Activated naive CD4-positive, alpha-beta T cell treated with anti-CD3 and anti-CD28 coated beads, Interleukin-2, amount 50 U/mL, for 72 hours (primary cell): ENCODE data around the gene PCDHGA7. TPM values are rescaled to one million over a fixed set of nuclear protein-coding genes. Genes with fewer than 3 reads are reported as not detected.
"Not testable (repeated sequence)": the region's sequence is repeated elsewhere in the genome, so short reads cannot be mapped to it uniquely, and the experiment has no call there.

Experiments
- ATAC-seq, 2 donors: fragments of 150-1000 bp; cut with Tn5 transposase; 2 replicates each; pipeline ENCODE4 v1.10.0; 2021; ENCODE audit warnings: mild to moderate bottlenecking in 2 of 2, moderate library complexity in 2 of 2
- DNase-seq, 2 donors: peaks; one replicate each; pipeline ENCODE4 v3.0.0; 2021 to 2022; ENCODE audit warnings: low spot score in 2 of 2
- H3K27ac Mint-ChIP-seq, 2 donors: one replicate each; pipeline ENCODE4 v1.8.0; 2022; ENCODE audit warnings: mild to moderate bottlenecking in 2 of 2, mixed read lengths in 2 of 2
- H3K36me3 Mint-ChIP-seq, 2 donors: one replicate each; pipeline ENCODE4 v1.8.0; 2022; ENCODE audit warnings: mixed read lengths in 2 of 2
- H3K9me3 Mint-ChIP-seq, 2 donors: one replicate each; pipeline ENCODE4 v1.8.0; 2022; ENCODE audit warnings: mixed read lengths in 2 of 2
- total RNA-seq, 2 donors: library from RNA; stranded (reverse); gene quantifications; one replicate each; pipeline ENCODE4 v1.2.3, GENCODE V29; 2022

PCDHGA7 gene
- not detected for total RNA-seq

DNA sequence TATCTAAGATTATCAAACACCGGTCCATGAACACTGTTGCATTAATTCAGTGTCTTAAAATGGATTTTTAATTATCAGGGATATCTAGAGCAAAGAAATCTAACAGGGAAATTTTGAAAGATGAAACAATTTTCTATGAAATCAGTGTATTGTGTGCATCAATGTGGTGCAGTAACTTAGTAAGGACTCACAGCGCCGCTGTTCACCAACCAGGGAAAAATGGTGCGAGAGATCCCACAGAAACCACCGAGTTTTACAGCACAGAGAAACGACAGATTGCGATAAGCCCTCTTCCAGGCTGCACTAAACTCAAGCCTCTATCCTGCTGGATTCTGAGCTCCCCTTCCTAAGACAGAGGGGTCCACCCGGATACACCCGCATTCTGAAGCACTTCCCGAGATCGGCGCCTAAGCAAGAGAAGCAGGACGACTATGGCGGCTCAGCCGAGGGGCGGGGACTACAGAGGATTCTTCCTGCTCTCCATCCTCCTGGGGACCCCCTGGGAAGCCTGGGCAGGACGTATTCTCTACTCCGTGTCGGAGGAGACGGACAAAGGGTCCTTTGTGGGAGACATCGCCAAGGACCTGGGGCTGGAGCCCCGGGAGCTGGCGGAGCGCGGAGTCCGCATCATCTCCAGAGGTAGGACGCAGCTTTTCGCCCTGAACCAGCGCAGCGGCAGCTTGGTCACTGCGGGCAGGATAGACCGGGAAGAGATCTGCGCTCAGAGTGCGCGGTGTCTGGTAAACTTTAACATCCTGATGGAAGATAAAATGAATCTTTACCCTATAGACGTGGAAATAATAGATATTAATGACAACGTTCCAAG lies at the start of gene PCDHGA7:
Gene PCDHGA7 (plus strand): TSS at position 274 of the 826 bp plus-strand sequence. CDS start 158 bp downstream, at position 432.
- peaks cover 4% of the 10 kb centered on the region in 2 donors for H3K9me3 Mint-ChIP-seq
- DNase-seq (no peak), ATAC-seq (no peak)
- H3K36me3 Mint-ChIP-seq, result peaks cover 30 to 31% of the 10 kb centered on the region in 2 donors
- peak within 1 kb of the TSS in 1 of 2 donors; percentile 44 for H3K27ac Mint-ChIP-seq

DNA sequence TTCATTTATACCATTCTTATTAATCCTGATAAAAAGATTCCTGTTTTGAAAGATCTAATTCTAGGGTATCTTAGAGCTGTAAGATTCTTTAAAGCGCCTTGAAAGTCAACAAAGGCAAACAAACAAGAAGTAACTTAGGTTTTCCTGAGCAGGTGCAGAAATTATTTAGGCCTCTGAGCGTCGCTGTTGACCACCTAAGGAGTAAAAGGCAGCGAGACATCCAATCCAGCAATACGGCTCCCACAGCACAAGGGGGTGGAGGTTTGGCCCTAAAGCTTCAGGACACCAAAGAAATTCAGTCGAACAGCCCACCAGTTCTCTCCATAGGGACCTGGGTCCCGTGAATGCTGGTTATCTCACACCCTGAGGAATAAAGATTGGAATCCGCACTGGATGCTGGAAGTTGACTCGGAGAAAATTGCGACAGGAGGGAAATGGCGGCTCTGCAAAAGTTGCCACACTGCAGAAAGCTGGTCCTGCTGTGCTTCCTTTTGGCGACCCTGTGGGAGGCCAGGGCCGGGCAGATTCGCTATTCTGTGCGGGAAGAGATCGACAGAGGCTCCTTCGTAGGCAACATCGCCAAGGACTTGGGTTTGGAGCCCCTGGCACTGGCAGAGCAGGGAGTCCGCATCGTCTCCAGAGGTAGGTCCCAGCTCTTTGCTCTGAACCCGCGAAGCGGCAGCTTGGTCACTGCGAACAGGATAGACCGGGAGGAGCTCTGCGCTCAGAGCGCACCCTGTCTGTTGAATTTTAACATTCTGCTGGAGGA lies 43.8 kb upstream of the PCDHGA7 start, which contains the start of gene PCDHGA2:
Gene PCDHGA2 (plus strand): TSS at position 223 of the 769 bp plus-strand sequence.
- ATAC-seq (no peak), DNase-seq (no peak)
- no peak within 1 kb of the TSS for H3K27ac Mint-ChIP-seq
- H3K9me3 Mint-ChIP-seq, result peaks cover 37 to 53% of the 10 kb centered on the region in 2 donors
- peaks cover 51 to 65% of the 10 kb centered on the region in 2 donors for H3K36me3 Mint-ChIP-seq

DNA sequence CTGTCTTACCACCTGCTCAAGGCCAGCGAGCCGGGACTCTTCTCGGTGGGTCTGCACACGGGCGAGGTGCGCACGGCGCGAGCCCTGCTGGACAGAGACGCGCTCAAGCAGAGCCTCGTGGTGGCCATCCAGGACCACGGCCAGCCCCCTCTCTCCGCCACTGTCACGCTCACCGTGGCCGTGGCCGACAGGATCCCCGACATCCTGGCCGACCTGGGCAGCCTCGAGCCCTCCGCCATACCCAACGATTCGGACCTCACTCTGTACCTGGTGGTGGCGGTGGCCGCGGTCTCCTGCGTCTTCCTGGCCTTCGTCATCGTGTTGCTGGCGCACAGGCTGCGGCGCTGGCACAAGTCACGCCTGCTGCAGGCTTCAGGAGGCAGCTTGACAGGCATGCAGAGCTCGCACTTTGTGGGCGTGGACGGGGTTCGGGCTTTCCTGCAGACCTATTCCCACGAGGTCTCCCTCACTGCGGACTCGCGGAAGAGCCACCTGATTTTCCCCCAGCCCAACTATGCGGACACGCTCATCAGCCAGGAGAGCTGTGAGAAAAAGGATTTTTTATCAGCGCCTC lies 41.7 kb upstream of the PCDHGA7 start:
- H3K27ac Mint-ChIP-seq, DNase-seq, ATAC-seq: not testable (repeated sequence)
- peaks cover 41 to 45% of the 10 kb centered on the region in 2 donors for H3K9me3 Mint-ChIP-seq
- peaks cover 54 to 79% of the 10 kb centered on the region in 2 donors for H3K36me3 Mint-ChIP-seq

DNA sequence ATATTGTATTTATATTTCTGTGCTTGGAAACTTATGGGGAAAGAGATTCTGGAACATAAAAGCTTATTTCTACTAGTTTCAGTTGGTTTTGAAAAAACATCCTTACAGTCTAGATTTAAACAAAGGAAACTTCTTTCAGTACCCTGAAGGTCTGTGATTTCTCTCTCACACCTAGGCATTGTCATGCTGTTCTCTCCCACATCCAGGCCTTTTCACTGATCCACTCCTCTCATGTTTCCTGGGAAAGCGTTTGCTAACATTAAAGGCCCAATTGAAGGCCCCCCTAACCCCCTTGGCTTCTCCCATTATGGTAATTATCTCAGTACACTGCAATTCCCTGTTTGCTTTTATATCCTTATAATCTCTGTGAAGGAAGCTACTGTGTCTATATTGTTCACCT lies 39.8 kb upstream of the PCDHGA7 start:
- ATAC-seq (no peak), DNase-seq (no peak)
- Mint-ChIP-seq H3K9me3 (peaks cover 42 to 46% of the 10 kb centered on the region in 2 donors), H3K36me3 (peaks cover 63 to 78% of the 10 kb centered on the region in 2 donors), H3K27ac (no peak overlapping the region)

DNA sequence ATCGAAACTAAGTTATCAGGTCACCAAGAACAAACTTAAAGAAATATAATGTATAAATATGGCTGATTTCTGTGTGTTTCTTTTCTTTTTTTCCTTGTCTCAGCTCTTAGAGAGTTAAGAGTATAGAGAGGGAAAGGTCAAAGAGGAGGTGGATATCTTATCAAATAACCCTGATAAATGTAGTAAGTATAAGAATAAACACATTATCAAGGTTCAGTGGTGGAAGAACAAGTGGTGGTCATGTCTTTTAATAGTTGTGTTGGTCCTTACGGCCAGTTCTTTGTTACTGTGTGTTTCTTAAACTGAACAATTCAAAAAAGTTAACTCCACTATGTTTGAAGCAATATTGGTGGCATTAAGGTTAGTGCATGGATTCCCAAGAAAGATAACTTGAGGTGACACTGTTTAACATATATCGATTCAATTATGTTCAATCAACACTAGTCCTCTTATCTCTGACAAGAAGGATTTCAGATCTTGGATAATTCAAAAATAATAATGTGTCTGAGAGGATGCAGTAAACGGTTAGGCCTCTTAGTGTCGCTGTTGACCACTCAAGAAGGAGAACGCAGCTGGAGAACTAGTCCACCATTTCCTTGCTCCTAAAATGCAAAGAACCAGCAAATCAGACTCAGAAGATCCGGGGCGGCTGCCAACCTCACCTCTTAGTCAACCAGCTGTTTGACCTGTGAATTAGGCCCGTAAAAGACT lies 39.1 kb upstream of the PCDHGA7 start, which contains the start of gene PCDHGA3:
Gene PCDHGA3 (plus strand): TSS at position 588 of the 711 bp plus-strand sequence. CDS start 205 bp downstream, outside the sequence.
- Mint-ChIP-seq H3K36me3 (peaks cover 58 to 72% of the 10 kb centered on the region in 2 donors), H3K9me3 (peaks cover 37 to 39% of the 10 kb centered on the region in 2 donors), H3K27ac (no peak within 1 kb of the TSS)
- ATAC-seq (no peak), DNase-seq (peak in 1 of 2 donors; percentile 31)

DNA sequence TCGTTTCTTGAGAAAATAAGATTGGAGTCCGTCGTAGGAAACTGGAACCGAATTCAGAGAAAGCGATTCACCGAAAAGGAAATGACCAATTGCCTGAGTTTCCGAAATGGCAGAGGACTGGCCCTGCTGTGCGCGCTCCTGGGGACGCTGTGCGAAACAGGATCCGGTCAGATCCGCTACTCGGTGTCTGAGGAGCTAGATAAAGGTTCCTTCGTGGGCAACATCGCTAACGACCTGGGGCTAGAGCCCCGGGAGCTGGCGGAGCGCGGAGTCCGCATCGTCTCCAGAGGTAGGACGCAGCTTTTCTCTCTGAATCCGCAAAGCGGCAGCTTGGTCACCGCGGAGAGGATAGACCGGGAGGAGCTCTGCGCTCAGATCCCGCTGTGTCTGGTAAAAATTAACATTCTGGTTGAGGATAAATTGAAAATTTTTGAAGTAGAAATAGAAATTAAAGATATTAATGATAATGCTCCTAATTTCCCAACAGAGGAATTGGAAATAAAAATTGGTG lies 38.5 kb upstream of the PCDHGA7 start:
- H3K9me3 Mint-ChIP-seq, result peaks cover 34 to 37% of the 10 kb centered on the region in 2 donors
- DNase-seq, result no peak
- no peak overlapping the region for H3K27ac Mint-ChIP-seq
- H3K36me3 Mint-ChIP-seq, result peaks cover 52 to 69% of the 10 kb centered on the region in 2 donors
- no peak for ATAC-seq

DNA sequence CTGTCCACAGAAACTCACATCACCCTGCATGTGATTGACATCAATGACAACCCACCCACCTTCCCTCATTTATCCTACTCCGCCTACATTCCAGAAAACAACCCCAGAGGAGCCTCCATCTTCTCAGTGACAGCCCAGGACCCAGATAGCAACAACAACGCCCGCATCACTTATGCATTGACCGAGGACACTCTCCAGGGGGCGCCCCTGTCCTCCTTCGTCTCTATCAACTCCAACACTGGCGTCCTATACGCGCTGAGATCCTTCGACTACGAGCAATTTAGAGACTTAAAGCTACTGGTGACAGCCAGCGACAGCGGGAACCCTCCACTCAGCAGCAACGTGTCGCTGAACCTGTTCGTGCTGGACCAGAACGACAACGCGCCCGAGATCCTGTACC lies 37.2 kb upstream of the PCDHGA7 start:
- peaks cover 47 to 66% of the 10 kb centered on the region in 2 donors for H3K36me3 Mint-ChIP-seq
- DNase-seq (no peak), ATAC-seq (no peak)
- H3K27ac Mint-ChIP-seq, result no peak overlapping the region
- peaks cover 32 to 37% of the 10 kb centered on the region in 2 donors for H3K9me3 Mint-ChIP-seq

DNA sequence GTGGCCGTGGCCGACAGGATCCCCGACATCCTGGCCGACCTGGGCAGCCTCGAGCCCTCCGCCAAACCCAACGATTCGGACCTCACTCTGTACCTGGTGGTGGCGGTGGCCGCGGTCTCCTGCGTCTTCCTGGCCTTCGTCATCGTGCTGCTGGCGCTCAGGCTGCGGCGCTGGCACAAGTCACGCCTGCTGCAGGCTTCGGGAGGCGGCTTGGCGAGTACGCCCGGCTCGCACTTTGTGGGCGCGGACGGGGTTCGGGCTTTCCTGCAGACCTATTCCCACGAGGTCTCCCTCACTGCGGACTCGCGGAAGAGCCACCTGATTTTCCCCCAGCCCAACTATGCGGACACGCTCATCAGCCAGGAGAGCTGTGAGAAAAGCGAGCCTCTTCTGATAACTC lies 36.5 kb upstream of the PCDHGA7 start:
- H3K9me3 Mint-ChIP-seq, result peaks cover 30 to 35% of the 10 kb centered on the region in 2 donors
- DNase-seq, ATAC-seq, H3K27ac Mint-ChIP-seq: not testable (repeated sequence)
- peaks cover 48 to 66% of the 10 kb centered on the region in 2 donors for H3K36me3 Mint-ChIP-seq

DNA sequence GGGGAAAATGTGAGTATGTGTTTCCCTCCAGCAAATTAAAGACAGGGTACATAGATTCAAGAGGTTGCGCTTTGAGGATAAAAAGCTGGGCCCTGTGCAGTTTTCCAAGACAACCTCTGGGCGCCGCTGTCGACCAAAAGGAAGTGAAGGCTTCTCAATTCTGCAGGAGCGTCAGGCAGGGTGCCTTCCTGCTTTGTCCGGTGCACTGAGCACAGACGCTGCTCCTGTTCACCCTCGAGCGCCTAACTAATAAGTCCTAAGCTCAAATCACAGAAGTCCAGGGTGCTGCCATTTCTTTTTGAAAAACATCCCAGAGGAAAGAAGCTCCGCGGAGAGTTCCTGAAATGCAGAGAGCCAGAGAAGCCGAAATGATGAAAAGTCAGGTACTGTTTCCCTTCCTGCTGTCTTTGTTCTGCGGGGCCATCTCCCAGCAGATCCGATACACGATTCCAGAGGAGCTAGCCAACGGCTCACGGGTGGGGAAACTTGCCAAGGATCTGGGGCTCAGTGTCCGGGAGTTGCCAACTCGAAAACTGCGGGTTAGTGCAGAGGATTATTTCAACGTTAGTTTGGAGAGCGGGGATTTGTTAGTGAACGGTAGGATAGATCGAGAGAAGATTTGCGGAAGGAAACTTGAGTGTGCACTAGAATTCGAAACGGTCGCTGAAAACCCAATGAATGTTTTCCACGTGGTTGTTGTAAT lies 32.5 kb upstream of the PCDHGA7 start, which contains the start of gene PCDHGB1:
Gene PCDHGB1 (plus strand): TSS at position 183 of the 703 bp plus-strand sequence. CDS start 162 bp downstream, at position 345.
- Mint-ChIP-seq H3K36me3 (peaks cover 36 to 59% of the 10 kb centered on the region in 2 donors), H3K9me3 (peaks cover 19 to 30% of the 10 kb centered on the region in 2 donors), H3K27ac (no peak within 1 kb of the TSS)
- DNase-seq, result no peak
- ATAC-seq, result no peak

DNA sequence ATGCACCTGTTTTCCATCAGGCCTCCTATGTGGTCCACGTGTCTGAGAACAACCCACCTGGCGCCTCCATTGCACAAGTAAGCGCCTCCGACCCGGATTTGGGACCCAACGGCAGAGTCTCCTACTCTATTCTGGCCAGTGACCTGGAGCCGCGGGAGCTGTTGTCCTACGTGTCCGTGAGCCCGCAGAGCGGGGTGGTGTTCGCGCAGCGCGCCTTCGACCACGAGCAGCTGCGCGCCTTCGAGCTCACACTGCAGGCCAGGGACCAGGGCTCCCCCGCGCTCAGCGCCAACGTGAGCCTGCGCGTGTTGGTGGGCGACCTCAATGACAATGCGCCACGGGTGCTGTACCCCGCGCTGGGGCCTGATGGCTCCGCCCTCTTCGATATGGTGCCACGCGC lies 31.0 kb upstream of the PCDHGA7 start:
- DNase-seq (no peak), ATAC-seq (no peak)
- H3K9me3 Mint-ChIP-seq, result peaks cover 14 to 33% of the 10 kb centered on the region in 2 donors
- no peak overlapping the region for H3K27ac Mint-ChIP-seq
- H3K36me3 Mint-ChIP-seq, result peaks cover 28 to 61% of the 10 kb centered on the region in 2 donors

DNA sequence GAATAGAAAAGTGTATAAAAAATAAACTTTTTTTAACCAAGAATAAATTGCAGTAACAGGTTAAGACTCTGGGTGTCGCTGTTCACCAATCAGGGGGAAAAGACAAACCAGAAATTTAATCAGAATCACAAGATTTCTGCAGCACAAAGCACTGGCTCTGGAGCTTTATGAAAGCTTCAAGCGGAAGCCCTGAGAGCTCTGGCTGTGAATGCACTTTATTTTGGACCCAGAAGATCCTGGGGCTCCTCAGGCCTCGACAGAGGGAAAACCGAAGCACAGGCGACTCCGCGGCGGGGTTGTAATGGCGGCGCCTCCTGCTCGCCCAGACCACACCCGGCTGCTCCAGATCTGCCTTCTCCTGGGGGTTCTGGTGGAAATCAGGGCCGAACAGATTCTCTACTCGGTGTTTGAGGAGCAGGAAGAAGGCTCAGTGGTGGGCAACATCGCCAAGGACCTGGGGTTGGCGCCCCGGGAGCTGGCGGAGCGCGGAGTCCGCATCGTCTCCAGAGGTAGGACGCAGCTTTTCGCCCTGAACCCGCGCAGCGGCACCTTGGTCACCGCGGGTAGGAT lies 27.6 kb upstream of the PCDHGA7 start, which contains the start of gene PCDHGA4:
Gene PCDHGA4 (plus strand): TSS at position 122 of the 570 bp plus-strand sequence. CDS start 87 bp downstream, at position 209.
- ATAC-seq (no peak), DNase-seq (no peak)
- H3K27ac Mint-ChIP-seq, result no peak within 1 kb of the TSS
- peaks cover 13 to 31% of the 10 kb centered on the region in 2 donors for H3K9me3 Mint-ChIP-seq
- peaks cover 29 to 67% of the 10 kb centered on the region in 2 donors for H3K36me3 Mint-ChIP-seq

DNA sequence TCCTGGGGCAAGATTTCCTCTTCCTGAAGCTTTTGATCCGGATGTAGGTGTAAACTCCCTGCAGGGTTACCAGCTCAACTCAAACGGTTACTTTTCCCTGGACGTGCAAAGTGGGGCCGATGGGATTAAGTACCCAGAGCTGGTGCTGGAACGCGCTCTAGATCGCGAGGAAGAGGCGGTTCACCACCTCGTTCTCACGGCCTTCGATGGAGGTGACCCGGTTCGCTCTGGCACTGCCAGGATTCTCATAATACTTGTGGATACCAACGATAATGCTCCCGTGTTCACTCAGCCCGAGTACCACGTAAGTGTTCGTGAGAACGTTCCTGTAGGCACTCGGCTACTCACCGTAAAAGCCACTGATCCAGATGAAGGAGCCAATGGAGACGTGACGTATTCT lies 26.9 kb upstream of the PCDHGA7 start:
- no peak for DNase-seq
- peaks cover 10 to 29% of the 10 kb centered on the region in 2 donors for H3K9me3 Mint-ChIP-seq
- peaks cover 29 to 67% of the 10 kb centered on the region in 2 donors for H3K36me3 Mint-ChIP-seq
- ATAC-seq, result no peak
- no peak overlapping the region for H3K27ac Mint-ChIP-seq

DNA sequence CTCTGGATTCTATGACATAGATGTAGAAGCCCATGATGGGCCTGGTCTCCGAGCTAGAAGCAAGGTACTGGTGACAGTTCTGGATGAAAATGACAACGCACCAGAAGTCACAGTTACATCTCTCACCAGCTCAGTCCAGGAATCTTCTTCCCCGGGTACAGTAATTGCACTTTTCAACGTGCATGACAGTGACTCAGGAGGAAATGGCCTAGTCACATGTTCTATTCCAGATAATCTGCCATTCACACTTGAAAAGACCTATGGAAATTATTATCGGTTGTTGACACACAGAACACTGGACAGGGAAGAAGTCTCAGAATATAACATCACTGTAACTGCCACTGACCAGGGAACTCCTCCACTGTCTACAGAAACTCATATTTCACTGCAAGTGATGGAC lies 26.4 kb upstream of the PCDHGA7 start:
- no peak for ATAC-seq
- no peak for DNase-seq
- Mint-ChIP-seq H3K27ac (no peak overlapping the region), H3K36me3 (peaks cover 30 to 67% of the 10 kb centered on the region in 2 donors), H3K9me3 (peaks cover 15 to 33% of the 10 kb centered on the region in 2 donors)

DNA sequence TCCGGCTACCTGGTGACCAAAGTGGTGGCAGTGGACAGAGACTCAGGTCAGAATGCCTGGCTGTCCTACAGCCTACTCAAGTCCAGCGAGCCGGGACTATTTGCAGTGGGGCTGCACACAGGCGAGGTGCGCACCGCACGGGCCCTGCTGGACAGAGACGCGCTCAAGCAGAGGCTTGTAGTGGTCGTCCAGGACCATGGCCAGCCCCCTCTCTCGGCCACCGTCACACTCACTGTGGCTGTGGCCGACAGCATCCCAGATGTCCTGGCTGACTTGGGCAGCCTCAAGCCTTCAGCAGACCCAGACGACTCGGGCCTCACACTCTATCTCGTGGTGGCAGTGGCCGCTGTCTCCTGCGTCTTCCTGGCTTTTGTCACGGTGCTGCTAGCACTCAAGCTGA lies 25.6 kb upstream of the PCDHGA7 start:
- Mint-ChIP-seq H3K9me3 (peaks cover 18 to 40% of the 10 kb centered on the region in 2 donors), H3K36me3 (peaks cover 36 to 68% of the 10 kb centered on the region in 2 donors), H3K27ac (no peak overlapping the region)
- ATAC-seq (no peak), DNase-seq (no peak)
